Measurements from ENCODE around the gene NPHS1. TPM values are rescaled to one million over a fixed set of nuclear protein-coding genes. Genes with fewer than 3 reads are reported as not detected.

Gene NPHS1
- total and polyA plus RNA-seq, 9 of the 15 experiments (the other 6 are each of a cell fraction or from before 2014, with no cell fraction given): 0.01 to 0.28 (median 0.14) TPM; not detected in 5

DNA sequence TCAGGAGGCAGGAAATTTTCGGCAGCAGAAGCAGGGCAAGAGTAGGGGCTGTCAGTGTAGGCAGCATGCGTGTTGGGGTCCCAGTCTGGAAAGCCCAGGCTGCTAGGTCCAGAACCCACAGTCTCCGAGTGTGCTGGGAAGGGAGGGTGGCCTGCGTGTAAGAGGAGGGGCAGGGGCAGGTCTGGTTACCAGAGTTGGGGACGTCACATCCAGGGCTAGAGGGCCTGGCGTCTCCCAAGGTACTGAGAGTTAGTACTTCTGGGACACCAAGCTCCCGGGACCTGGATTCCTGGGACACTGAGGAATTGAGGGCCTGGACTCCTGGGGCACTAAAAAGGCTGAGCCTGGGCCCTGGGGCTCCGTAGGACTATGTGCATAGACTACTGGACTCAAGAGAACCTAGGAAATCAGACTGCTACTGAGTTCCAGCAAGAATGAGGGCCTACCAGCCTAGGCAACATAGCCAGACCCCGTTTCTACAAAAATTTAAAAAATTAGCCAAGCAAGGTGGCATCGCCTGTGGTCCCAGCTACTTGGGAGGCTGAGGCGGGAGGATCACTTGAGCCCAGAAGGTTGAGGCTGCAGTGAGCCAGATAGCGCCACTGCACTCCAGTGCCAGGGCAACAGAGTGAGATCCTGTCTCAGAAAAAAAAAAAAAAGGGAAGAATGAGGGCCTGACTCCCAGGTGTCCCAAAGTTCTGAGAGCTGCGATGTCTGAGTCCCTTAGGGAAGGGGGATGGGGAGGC lies 45.6 kb upstream of the NPHS1 start:
- H3K79me2 ChIP-seq (ENCODE audit: control insufficient read depth, insufficient read depth, low read length): peaks cover 19% of the 10 kb centered on the region; the same call in 2 of the 3 replicates
- in situ Hi-C loops (cut with MboI): no loop called here
- ChIA-PET CTCF (ENCODE audit: low intra/inter-chr PET ratio) (no interaction called here), POLR2A (no interaction called here)
- no peaks in the 10 kb centered on the region for H3K9me1 ChIP-seq (ENCODE audit: control insufficient read depth, insufficient read depth, low read length)
- no peak overlapping the region for H3K9ac ChIP-seq (ENCODE audit: insufficient read depth in 1 of 2, low read depth in 2 of 2, low read length in 2 of 2)
- no peaks in the 10 kb centered on the region for H3K9me3 ChIP-seq (replicated peaks; ENCODE audit: control insufficient read depth, insufficient read depth, low read depth, low read length)
- WGBS (ENCODE audit: insufficient coverage, low coverage, missing lambda C conversion rate): 92% methylated on average over 12 of the region's 13 CpGs
- H3K4me1 ChIP-seq (replicated peaks in 1 of 2; ENCODE audit: control insufficient read depth in 2 of 2, insufficient read depth in 2 of 2, low read length in 2 of 2): peaks cover 10 to 29% of the 10 kb centered on the region in 2 experiments; a peak in 4 of 5 replicates
- no peak for DNase-seq (ENCODE audit: extremely low read depth in 1 of 4, low spot score in 3 of 4)
- BruUV-seq (replicated peaks): no TSS peak
- TF ChIP-seq ETV5 (CRISPR knock-in tag; IDR thresholded peaks at IDR 0.05; ENCODE audit: low read depth): no peak
- no peak for TF ChIP-seq PPARD (CRISPR knock-in tag; IDR thresholded peaks at IDR 0.05)
- no peak for TF ChIP-seq ZNF175 (CRISPR knock-in tag; IDR thresholded peaks at IDR 0.05; ENCODE audit: low read depth)
- TF ChIP-seq KHSRP (IDR thresholded peaks at IDR 0.05): no peak
- H3K27me3 ChIP-seq (ENCODE audit: control insufficient read depth in 2 of 2, insufficient read depth in 2 of 2, low read length in 2 of 2): no peaks in the 10 kb centered on the region
- no peak for ATAC-seq
- intact Hi-C loops (cut with micrococcal nuclease): no loop called here
- H2AFZ ChIP-seq (ENCODE audit: low read depth, low read length): no peak overlapping the region
- peaks cover 39% of the 10 kb centered on the region; the same call in 2 of the 3 replicates for H3K36me3 ChIP-seq (ENCODE audit: control insufficient read depth, insufficient read depth, low read length)
- no peaks in the 10 kb centered on the region for H4K20me1 ChIP-seq (replicated peaks; ENCODE audit: control insufficient read depth, insufficient read depth, low read length)
- H3K4me3 ChIP-seq: no peak overlapping the region
- H3K4me2 ChIP-seq (ENCODE audit: insufficient read depth, low read length): no peak overlapping the region
- no peak for FAIRE-seq
- no peak overlapping the region for H3K27ac ChIP-seq (ENCODE audit: extremely low read depth, low read depth, low read length)

DNA sequence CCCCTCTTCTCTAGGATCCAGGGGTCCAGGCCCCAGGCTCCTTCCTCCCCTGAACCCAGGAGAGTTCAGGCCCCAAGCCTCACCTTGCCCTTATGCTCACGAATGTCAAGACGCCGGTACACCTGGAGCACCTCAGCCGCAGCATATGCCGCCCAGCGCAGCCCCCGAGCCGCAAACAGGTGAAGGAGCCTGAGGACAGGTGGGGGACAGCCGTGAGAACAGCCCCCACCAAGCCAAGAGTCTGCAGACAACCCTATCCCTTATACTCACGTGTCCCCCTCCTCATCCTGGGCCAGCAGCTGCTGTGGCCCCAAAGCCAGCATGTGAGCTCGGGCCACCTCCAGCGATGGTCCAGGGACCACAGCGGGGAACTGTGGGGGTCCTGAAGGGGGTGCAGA lies 44.3 kb upstream of the NPHS1 start:
- TF ChIP-seq RBFOX2 (IDR thresholded peaks at IDR 0.05; ENCODE audit: low read depth, low read length): peak; percentile 26; the same call in 1 of the 2 replicates
- TF ChIP-seq YY1 (IDR thresholded peaks at IDR 0.05; ENCODE audit: borderline replicate concordance in 1 of 3, control insufficient read depth in 1 of 3, extremely low read depth in 1 of 3, insufficient read depth in 3 of 3, insufficient read length in 1 of 3, insufficient replicate concordance in 2 of 3, low read depth in 1 of 3, low read length in 2 of 3): no peak
- TF ChIP-seq ZNF134 (CRISPR knock-in tag; conservative IDR thresholded peaks at IDR 0.05): no peak
- Histone ChIP-seq H3K4me1 (replicated peaks in 1 of 2; ENCODE audit: control insufficient read depth in 2 of 2, insufficient read depth in 2 of 2, low read length in 2 of 2) (peaks cover 0 to 29% of the 10 kb centered on the region in 2 experiments; a peak in 2 of 5 replicates), H2AFZ (ENCODE audit: low read depth, low read length) (no peak overlapping the region), H3K27me3 (ENCODE audit: control insufficient read depth in 2 of 2, insufficient read depth in 2 of 2, low read length in 2 of 2) (no peaks in the 10 kb centered on the region), H3K36me3 (ENCODE audit: control insufficient read depth, insufficient read depth, low read length) (peaks cover 39% of the 10 kb centered on the region; the same call in 2 of the 3 replicates), H4K20me1 (replicated peaks; ENCODE audit: control insufficient read depth, insufficient read depth, low read length) (no peaks in the 10 kb centered on the region), H3K9me1 (ENCODE audit: control insufficient read depth, insufficient read depth, low read length) (no peaks in the 10 kb centered on the region), H3K27ac (ENCODE audit: extremely low read depth, low read depth, low read length) (no peak overlapping the region), H3K79me2 (ENCODE audit: control insufficient read depth, insufficient read depth, low read length) (peaks cover 19% of the 10 kb centered on the region; the same call in 2 of the 3 replicates), H3K9me3 (replicated peaks; ENCODE audit: control insufficient read depth, insufficient read depth, low read depth, low read length) (no peaks in the 10 kb centered on the region), H3K4me2 (ENCODE audit: insufficient read depth, low read length) (no peak overlapping the region), H3K4me3 (no peak overlapping the region), H3K9ac (ENCODE audit: insufficient read depth in 1 of 2, low read depth in 2 of 2, low read length in 2 of 2) (no peak overlapping the region)
- BruUV-seq (replicated peaks): no TSS peak
- ChIA-PET CTCF (ENCODE audit: low intra/inter-chr PET ratio) (no interaction called here), POLR2A (no interaction called here)
- DNase-seq (ENCODE audit: extremely low read depth in 1 of 4, low spot score in 3 of 4) (no peak), FAIRE-seq (no peak), ATAC-seq (no peak)
- in situ Hi-C loops (cut with MboI) (no loop called here), intact Hi-C loops (cut with micrococcal nuclease) (no loop called here)
- WGBS (ENCODE audit: insufficient coverage, low coverage, missing lambda C conversion rate): 96% methylated on average over 13 of the region's 13 CpGs

All from K562 (cell line).